Amygdala (tissue), 56 donors: ENCODE data around the gene KRT74.

Experiments
- DNase-seq, 56 donors: peaks; one replicate each; lab custom pipeline; 2025; lab: John Stamatoyannopoulos, UW

Gene KRT74

DNA sequence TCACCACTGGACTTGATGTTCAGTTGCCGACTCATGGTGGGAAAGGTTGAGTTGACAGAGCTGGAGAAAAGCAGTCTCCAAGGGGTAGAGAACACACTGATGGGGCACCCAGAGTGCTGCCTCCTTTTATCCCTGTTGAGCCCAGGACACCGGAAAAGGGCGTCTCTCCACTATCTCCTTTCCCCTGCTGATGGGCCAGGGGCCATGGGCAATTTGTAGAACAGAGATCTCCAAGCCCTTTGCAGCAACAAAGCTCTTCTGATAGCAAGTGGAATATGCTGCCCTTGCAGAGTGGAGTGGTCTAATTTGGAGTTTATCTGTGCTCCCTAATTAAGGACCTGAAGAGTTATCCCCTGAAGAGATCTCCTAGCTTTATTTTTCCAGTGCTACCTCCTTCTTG, at the start of gene KRT74:
Gene KRT74, minus strand, starts transcription at position 101 of the 400 bp plus-strand sequence. Its CDS starts 66 bp downstream, at position 35.
- DNase-seq, result no peak

DNA sequence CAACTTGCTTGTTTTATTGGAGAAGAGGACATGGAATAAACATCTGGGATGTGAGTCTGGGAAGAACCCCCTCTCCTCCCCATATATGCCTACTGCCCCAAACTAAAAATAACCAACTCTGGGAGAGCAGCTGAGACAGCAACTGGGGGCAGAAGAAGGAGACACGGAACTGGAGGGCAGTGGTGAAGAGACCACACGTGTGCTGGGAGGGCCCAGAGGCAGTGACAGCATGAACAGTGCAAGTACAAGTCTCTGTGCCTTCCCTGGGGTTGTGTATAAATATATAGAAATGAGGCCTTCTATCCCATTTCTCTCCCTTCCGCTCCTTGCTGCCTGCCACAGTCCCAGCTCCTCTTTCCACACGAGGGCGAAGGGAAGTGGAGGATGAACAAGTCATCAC, 48.7 kb upstream of the KRT74 start:
- DNase-seq, result no peak

DNA sequence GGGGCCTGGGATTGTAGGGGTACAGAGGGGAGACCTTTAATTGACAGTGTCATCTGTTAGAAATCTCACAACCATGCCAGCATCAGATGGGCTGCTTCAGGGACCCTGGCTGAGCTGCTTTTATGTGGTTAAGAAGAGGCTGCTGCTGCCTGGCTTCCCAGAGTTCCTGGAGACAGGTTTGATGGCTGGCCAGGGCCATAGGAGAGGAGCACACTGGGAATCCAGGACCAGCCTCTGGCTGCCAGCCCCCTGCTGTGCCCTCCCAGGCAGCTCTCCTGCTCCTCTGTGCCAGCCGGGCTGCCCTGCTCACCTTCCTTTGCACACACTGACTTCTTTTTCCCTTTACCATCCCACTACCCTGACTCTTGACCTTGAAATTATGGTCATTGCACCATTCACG, 45.2 kb upstream of the KRT74 start:
- no peak for DNase-seq

GRCh38 chr12:52618216-52618615, 44.6 kb upstream of the KRT74 start, which contains the start of gene KRT73:
Gene KRT73 (minus strand): TSS chr12:52618559. CDS start chr12:52618524, 35 bp downstream.
- DNase-seq, result no peak

DNA sequence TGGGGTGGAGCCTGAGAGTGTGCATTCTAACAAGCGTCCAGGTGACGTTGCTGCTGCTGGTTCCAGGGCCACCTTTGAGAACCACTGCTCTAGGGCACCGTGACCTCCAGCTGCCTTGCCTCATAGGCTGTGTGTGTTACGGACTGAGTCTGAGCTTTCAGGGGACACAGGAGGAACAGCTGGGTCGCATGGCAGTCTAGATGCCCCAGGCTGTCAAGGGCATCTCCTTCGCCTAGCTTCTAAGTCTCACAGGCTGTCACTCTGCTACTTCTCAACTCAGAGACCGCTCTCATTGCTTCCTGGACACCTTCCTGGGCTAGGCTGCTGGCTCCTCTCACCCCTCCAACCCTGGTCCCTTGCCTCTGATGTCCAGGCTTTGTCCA, 43.8 kb upstream of the KRT74 start:
- no peak for DNase-seq

- no peak for DNase-seq
Observed at GRCh38 chr12:52616680-52617402, 43.2 kb upstream of the KRT74 start.

- DNase-seq, result no peak
Observed at GRCh38 chr12:52615912-52616311, 42.3 kb upstream of the KRT74 start.

- DNase-seq, result no peak
Observed at GRCh38 chr12:52615208-52615868, 41.7 kb upstream of the KRT74 start.

DNA sequence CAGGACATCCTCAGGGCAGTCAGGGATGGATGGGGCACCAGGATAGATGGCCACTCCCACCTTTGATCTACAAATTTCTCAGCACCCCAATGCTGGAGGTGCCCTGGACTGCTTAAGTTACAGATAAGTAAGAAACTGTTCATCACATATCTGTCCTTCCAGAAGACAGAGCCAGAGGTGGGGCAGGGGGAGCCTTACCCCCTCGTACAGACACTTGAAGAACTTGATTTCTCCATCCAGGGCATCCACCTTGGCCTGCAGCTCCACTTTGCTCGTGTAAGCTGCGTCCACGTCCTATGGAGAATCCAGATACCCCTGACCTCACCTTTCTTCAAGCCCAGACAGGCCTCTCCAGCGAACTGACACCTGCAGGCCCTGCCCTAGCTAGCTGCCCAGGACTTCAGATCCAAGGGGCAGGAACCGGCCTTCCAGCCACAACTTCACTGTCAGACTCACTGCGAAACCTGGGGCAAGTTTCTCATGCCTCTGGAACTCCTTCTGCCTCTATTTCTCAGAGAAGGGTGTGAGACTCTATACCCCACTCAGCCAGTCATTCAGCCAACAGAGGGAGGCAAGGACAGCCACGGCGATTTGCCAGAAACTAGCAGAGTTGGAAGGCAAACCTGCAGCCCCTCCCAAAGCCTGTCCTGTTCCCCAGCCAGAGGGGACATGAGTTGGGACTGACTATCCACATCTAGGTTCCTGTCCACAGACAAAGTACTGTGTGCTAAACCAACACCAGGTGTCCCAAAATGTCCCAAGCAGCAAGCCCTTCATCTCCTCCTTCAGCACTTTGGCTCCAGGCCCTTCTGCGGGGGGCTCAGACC, 41.0 kb upstream of the KRT74 start:
- no peak for DNase-seq

- no peak for DNase-seq
Observed at GRCh38 chr12:52613384-52614030, 39.9 kb upstream of the KRT74 start.

DNA sequence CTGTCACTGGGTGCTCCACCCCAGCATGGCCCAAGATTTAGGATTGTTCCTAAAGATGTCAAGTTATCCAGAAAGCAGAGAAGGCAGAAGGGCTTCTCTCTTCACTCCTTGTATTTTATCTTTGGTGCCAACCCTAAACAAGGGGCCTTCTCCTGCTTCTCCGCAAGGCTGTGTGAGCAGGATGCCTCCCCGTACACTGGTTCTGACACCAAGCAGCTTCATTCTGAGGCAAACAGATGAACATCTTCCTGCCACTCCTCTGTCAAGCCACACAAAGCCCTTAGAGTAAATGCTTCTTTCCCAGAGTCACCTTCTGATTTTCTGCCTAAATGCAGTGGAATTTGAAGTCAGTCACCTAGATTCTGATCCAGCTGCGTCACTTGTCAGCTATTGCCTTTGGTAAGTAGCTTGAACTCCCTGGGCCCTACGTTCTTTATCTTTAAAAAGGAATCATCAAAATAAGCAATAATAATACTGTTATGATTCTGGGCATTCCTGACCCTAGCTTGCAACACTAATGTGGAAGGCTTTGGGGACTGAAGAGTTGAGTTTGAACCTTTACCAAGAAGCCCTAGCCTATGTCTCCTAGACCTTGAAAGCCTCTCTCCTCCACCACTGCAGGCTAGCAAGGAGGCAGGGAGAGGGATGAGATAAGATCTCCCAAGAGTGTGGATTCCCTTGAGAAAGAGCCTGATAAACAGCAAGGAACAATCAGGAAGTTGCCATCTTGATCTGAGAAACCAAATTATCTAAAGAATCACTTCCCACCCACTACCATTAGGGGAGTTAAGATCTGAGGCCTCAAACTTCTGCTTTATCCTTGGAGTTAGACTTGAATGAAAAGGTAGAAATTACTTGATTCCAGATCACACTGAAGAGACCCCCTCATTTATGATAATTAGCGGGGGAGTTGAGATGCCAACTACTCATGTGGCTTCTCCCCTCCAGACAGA, 39.1 kb upstream of the KRT74 start:
- DNase-seq, result no peak

GRCh38 chr12:52611080-52611468, 37.4 kb upstream of the KRT74 start:
- DNase-seq, result no peak

GRCh38 chr12:52608826-52609630, 35.4 kb upstream of the KRT74 start:
- DNase-seq, result no peak

DNA sequence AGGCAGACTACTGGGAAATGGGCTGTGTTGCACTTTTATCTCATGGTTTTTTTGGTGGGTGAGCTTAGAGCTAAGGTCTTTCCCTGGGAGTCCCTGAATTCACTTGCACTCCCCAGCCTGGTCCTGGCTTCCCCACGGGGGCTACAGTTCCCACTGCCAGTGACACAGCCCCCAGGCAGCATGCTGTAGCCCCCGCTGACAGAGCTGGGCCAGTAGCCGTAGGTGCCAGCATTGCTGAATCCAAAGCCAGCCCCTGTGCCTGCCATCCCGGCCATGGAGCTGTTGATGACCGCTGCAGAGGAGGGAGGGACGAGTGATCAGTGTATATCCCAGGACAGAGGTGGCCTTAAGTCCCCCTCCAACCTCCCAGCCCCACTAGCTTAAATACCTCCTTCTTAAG, 34.5 kb upstream of the KRT74 start:
- no peak for DNase-seq

GRCh38 chr12:52607314-52607713, 33.7 kb upstream of the KRT74 start:
- DNase-seq, result no peak

- no peak for DNase-seq
Observed at GRCh38 chr12:52606581-52607218, 33.1 kb upstream of the KRT74 start.

GRCh38 chr12:52606096-52606495, 32.5 kb upstream of the KRT74 start:
- DNase-seq, result no peak

- DNase-seq, result no peak
Observed at GRCh38 chr12:52605542-52605941, 31.9 kb upstream of the KRT74 start.
